Smooth muscle cell (in vitro differentiated cells): ENCODE measurements around the gene UBE2QL1. TPM values are rescaled to one million over a fixed set of nuclear protein-coding genes. Genes with fewer than 3 reads are reported as not detected.

ENCODE experiments used
- DNase-seq: peaks from one replicate; lab custom pipeline; 2025; ENCODE audit not compliant: unreplicated experiment; lab: John Stamatoyannopoulos, UW
- H2AFZ ChIP-seq: fragments of 200-600 bp; sonication (generic); 2 replicates; pipeline ENCODE4 v1.6.0; 2016; ENCODE audit warnings: antibody characterized with exemption, low read depth, mild to moderate bottlenecking
- H3F3A ChIP-seq: fragments of 200-600 bp; sonication (generic); 2 replicates; pipeline ENCODE4 v1.6.0; 2017; ENCODE audit warnings: antibody characterized with exemption, low read depth
- H3K27ac ChIP-seq: fragments of 200-600 bp; sonication (generic); 2 replicates; pipeline ENCODE4 v1.5.1; 2016; ENCODE audit warnings: low read depth, mild to moderate bottlenecking
- H3K27me3 ChIP-seq: fragments of 200-600 bp; sonication (generic); 2 replicates; pipeline ENCODE4 v1.6.1; 2016; ENCODE audit warnings: low read depth, mild to moderate bottlenecking
- H3K36me3 ChIP-seq: fragments of 200-600 bp; sonication (generic); 2 replicates; pipeline ENCODE4 v1.5.1; 2016; ENCODE audit warnings: low read depth
- H3K4me1 ChIP-seq: fragments of 200-600 bp; sonication (generic); 2 replicates; pipeline ENCODE4 v1.5.1; 2016; ENCODE audit warnings: low read depth
- H3K4me2 ChIP-seq: fragments of 200-600 bp; sonication (generic); 2 replicates; pipeline ENCODE4 v1.6.0; 2016; ENCODE audit warnings: mild to moderate bottlenecking
- H3K4me3 ChIP-seq: fragments of 200-600 bp; sonication (generic); 2 replicates; pipeline ENCODE4 v1.5.1; 2016; ENCODE audit warnings: mild to moderate bottlenecking
- H3K79me2 ChIP-seq: fragments of 200-600 bp; sonication (generic); 2 replicates; pipeline ENCODE4 v1.6.0; 2016; ENCODE audit warnings: low read depth, mild to moderate bottlenecking
- H3K9ac ChIP-seq: fragments of 200-600 bp; sonication (generic); 2 replicates; pipeline ENCODE4 v1.6.0; 2016; ENCODE audit warnings: low read depth
- H3K9me3 ChIP-seq: fragments of 200-600 bp; sonication (generic); replicated peaks from 2 replicates; pipeline ENCODE4 v1.5.1; 2016; ENCODE audit warnings: low read depth
- H4K20me1 ChIP-seq: fragments of 200-600 bp; sonication (generic); 2 replicates; pipeline ENCODE4 v1.6.0; 2016; ENCODE audit warnings: low read depth
- CTCF ChIP-seq: fragments of 200-600 bp; sonication (generic); IDR thresholded peaks from 2 replicates; pipeline ENCODE4 v1.5.1; 2017; ENCODE audit warnings: borderline replicate concordance, mild to moderate bottlenecking, antibody characterized with exemption; ENCODE audit not compliant: insufficient read depth, poor library complexity, severe bottlenecking
- WGBS: methylation state at CpG from one replicate; pipeline ENCODE4 v1.1.7; 2016; ENCODE audit warnings: low lambda C conversion rate; 5-methylcytosine and 5-hydroxymethylcytosine counted together
- polyA plus RNA-seq: library from polyadenylated mRNA; unstranded; fragments of >200 nt; fragmentation: Nextera tagmentation; extraction: Ambion mirVana; gene quantifications from 2 replicates; pipeline ENCODE4 v1.2.1, GENCODE V29; 2016
- total RNA-seq: library from RNA; depleted of rRNA; stranded (reverse); fragments of >200 nt; gene quantifications from 2 replicates; pipeline ENCODE4 v1.2.3, GENCODE V29; 2014

UBE2QL1 gene
- total and polyA plus RNA-seq, 2 experiments from 2014 or later = 1.2 to 1.3 TPM

GRCh38 chr5:6490693-6491092 lies 42.0 kb downstream of the UBE2QL1 start:
- no peaks in the 10 kb centered on the region for H3K4me1 ChIP-seq
- no peak overlapping the region for H3K9ac ChIP-seq
- no peak overlapping the region for H3K4me3 ChIP-seq
- no peaks in the 10 kb centered on the region for H3F3A ChIP-seq
- H2AFZ ChIP-seq = no peak overlapping the region
- no peak for TF ChIP-seq CTCF
- 29% methylated on average over 3 of the region's 3 CpGs for WGBS
- peaks cover 6% of the 10 kb centered on the region for H4K20me1 ChIP-seq
- H3K27ac ChIP-seq = no peak overlapping the region
- H3K4me2 ChIP-seq = no peak overlapping the region
- H3K9me3 ChIP-seq = no peaks in the 10 kb centered on the region
- H3K27me3 ChIP-seq = peaks cover 31% of the 10 kb centered on the region
- DNase-seq = no peak
- no peaks in the 10 kb centered on the region for H3K79me2 ChIP-seq
- H3K36me3 ChIP-seq = no peaks in the 10 kb centered on the region

GRCh38 chr5:6491196-6491918 lies 42.7 kb downstream of the UBE2QL1 start:
- H3K4me2 ChIP-seq = no peak overlapping the region
- DNase-seq = no peak
- H2AFZ ChIP-seq = no peak overlapping the region
- no peaks in the 10 kb centered on the region for H3K79me2 ChIP-seq
- H3F3A ChIP-seq = no peaks in the 10 kb centered on the region
- H3K9me3 ChIP-seq = no peaks in the 10 kb centered on the region
- H3K27me3 ChIP-seq = peaks cover 29% of the 10 kb centered on the region
- H3K4me3 ChIP-seq = no peak overlapping the region
- H3K4me1 ChIP-seq = no peaks in the 10 kb centered on the region
- peaks cover 6% of the 10 kb centered on the region for H4K20me1 ChIP-seq
- no peak for TF ChIP-seq CTCF
- H3K27ac ChIP-seq = no peak overlapping the region
- no peak overlapping the region for H3K9ac ChIP-seq
- 78% methylated on average over 32 of the region's 32 CpGs for WGBS
- no peaks in the 10 kb centered on the region for H3K36me3 ChIP-seq

- DNase-seq = no peak
- Histone ChIP-seq H3K4me1 (no peaks in the 10 kb centered on the region), H3K27ac (no peak overlapping the region), H3K4me3 (no peak overlapping the region), H3K4me2 (no peak overlapping the region), H3K36me3 (no peaks in the 10 kb centered on the region), H3K79me2 (no peaks in the 10 kb centered on the region), H3K9me3 (no peaks in the 10 kb centered on the region), H3K27me3 (peaks cover 27% of the 10 kb centered on the region), H2AFZ (no peak overlapping the region), H3F3A (no peaks in the 10 kb centered on the region), H4K20me1 (peaks cover 6% of the 10 kb centered on the region), H3K9ac (no peak overlapping the region)
- WGBS = 87% methylated on average over 13 of the region's 13 CpGs
- no peak for TF ChIP-seq CTCF
Observed at GRCh38 chr5:6491919-6492290, 43.2 kb downstream of the UBE2QL1 start.

- H3K4me1 ChIP-seq = no peaks in the 10 kb centered on the region
- H3K4me2 ChIP-seq = no peak overlapping the region
- no peaks in the 10 kb centered on the region for H3F3A ChIP-seq
- H3K27me3 ChIP-seq = peaks cover 27% of the 10 kb centered on the region
- H3K9me3 ChIP-seq = no peaks in the 10 kb centered on the region
- H2AFZ ChIP-seq = no peak overlapping the region
- H3K4me3 ChIP-seq = no peak overlapping the region
- H3K27ac ChIP-seq = no peak overlapping the region
- H4K20me1 ChIP-seq = peaks cover 6% of the 10 kb centered on the region
- no peak overlapping the region for H3K9ac ChIP-seq
- WGBS = 47% methylated on average over 4 of the region's 4 CpGs
- no peaks in the 10 kb centered on the region for H3K36me3 ChIP-seq
- no peak for TF ChIP-seq CTCF
- no peaks in the 10 kb centered on the region for H3K79me2 ChIP-seq
- DNase-seq = no peak
Observed at GRCh38 chr5:6492934-6493333, 44.3 kb downstream of the UBE2QL1 start.
